ENCODE data around the gene MAGEE1.

The MAGEE1 gene

GRCh38 chrX:76427560-76428242 is at the start of gene MAGEE1:
MAGEE1 (plus strand) TSS chrX:76427710; CDS start chrX:76427931, 221 bp downstream.
- DNase-seq, result peak; percentile 87

GRCh38 chrX:76398970-76399369 is 28.5 kb upstream of the MAGEE1 start:
- no peak for DNase-seq

GRCh38 chrX:76407795-76408194 is 19.7 kb upstream of the MAGEE1 start:
- DNase-seq, result no peak

DNA sequence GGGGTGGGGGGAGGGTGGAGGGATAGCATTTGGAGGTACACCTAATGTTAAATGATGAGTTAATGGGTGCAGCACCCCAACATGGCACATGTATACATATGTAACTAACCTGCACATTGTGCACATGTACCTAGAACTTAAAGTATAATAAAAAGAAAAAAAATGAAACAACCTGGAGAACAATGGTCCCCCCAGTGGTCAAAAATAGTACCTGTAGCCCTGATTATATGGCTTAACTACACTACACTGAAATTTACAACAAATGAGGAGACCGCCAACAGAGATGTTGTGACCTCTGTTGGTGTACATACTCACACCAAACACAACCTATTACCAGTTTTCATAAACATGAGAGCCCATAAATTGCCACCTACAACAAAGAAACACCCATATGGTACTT is 7.3 kb upstream of the MAGEE1 start:
- no peak for DNase-seq

GRCh38 chrX:76428243-76429130 is 977 bp downstream of the MAGEE1 start:
- DNase-seq, result peak; percentile 63

DNA sequence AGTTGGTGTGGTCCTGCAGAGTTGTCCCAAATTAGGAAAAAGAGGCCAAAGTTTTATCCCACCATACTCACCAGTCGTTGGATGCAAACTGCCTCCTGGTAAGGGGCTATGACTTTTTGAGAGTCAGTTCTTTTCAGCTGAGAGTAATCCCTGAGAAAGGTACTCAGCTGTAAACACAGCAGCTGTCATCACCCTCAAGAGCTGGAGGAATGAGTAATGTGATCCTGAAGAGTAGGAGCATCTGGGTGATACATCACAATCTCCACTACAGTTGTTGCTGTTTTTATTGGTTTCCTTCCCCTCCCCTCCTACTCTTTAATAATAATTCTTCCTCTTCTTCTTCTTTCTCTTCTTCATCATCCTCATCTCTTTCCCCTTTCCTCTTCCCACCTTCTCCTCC is 5.7 kb downstream of the MAGEE1 start:
- no peak for DNase-seq

DNA sequence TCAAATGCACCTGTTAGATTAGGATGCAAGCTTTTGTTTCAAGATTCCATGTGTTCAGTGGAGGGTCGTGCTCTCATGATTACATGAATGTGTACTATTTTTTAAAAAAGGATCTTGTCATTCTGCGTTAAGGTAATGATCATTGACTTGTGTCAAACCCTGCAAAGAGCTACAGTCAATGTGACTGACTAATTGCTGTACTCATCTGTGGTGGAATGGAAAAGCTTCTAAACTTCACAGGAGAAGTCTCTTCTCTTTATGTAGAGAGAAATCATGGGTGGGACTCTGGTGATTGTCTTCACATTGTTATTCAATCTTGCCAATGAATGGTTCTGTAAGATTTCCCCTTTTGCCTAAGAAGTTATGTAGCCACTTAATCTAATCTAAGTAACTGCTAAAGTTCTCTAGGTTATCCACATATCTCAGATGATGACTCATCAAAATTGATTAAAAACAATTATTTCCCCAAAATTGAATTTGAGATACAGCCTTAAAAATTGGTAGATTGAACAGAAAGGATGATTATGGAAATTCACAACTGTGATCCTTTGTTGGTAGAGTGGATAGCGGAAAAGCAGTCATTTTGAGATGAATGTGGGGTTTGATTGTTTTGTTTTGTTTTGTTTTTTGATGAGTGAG is 6.7 kb downstream of the MAGEE1 start:
- no peak for DNase-seq

DNA sequence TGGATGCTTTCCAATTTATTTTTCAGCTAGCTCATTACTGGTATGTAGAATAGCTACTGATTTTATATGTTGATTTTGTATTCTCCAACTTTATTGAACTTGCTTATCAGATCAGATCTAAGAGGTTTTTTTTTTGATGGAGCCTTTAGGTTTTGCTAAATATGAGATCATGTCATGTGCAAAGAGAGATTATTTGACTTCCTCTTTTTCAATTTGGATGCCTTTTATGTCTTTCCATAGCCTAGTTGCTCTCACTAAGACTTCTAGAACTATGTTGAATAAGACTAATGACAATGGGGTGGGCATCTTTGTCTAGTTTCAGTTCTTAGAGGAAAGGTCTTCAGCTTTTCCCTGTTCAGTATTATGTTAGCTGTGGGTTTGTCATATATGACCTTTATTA is 11.7 kb downstream of the MAGEE1 start:
- DNase-seq, result no peak

DNA sequence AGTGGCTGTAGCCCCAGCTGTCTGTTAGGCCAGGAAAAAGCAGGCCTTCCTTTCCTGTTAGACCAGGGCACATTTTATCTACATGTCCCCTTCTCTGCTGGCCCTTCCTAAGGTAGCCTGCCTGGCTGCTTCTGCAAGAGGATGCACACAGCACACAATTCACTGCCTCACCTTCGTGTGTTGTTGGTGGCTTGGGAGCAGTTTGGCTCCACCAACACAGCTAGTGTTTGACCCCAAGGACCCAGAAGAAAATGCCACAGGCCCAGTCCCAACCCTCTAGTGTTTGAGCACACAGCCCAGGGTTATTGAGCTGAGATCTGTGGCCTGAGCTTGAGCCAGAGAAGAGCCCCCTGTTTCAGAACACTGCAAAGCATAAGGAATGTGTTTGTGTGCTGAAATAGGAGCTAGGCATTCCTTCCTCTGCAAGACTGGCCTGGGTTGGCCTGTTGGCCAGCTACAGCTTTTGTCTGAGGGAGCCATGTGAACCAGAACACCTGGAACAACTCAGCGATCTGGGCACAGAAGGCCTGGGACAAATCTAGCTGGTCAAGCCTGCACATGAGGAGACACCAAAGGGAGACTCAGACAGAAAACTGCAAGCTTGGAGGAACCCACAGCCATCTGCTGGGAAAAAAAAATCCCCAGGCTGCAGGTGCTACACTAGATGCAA is 26.4 kb downstream of the MAGEE1 start:
- DNase-seq, result no peak

DNA sequence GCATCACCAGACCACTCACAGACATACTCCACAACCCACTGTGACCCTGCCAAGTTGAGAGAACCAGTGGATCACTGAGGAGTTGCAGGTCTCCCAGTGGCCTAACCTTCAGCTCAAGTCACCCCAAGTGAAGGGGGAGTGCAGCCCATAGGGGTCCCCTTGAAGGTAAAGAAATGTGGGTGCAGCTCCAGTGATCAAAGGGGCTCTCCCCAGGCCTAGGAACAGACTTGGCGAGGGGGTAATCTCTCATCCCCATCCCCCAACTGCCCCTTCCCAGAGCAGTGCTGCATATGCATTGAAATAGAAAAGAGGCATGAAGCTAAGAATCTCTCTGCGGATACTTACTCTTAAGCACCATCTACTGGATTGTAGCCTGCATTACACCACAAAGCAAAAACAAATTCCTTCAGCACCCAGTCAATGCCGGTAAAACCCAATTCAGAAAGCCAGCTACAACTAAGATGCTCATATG is 27.0 kb downstream of the MAGEE1 start:
- DNase-seq, result no peak

DNA sequence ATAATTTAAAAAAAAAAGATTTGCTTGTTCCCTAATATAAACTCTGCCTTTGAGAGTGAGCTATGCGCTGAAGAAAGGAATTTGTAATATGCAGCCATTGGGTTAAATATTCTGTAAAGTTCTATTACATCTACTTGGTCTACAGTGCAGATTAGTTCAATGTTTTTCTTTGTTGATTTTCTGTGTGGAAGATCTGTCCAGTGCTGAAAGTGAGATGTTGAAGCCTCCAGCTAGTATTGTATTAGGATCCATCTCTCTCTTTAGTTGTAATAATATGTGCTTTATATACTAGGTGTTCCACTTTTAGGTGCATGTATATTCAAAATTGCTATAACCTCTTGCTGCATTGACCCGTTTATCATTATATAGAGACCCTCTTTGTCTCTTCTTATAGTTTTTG is 49.8 kb downstream of the MAGEE1 start:
- no peak for DNase-seq

All from CD4-positive, alpha-beta T cell treated with Interleukin-17A for 4 hours (primary cell).